HepG2 (cell line): ENCODE data around the gene CISD3. TPM values are rescaled to one million over a fixed set of nuclear protein-coding genes. Genes with fewer than 3 reads are reported as not detected.

Experiments used
- ADNP ChIP-seq: sonication (generic); formaldehyde crosslinking; IDR thresholded peaks from 2 replicates; pipeline ENCODE4 v1.4.0; 2020; ENCODE audit warnings: missing genetic modification reagents
- ATAD3A ChIP-seq: sonication (generic); formaldehyde crosslinking; IDR thresholded peaks from 2 replicates; pipeline ENCODE4 v1.4.0; 2020; ENCODE audit warnings: missing genetic modification reagents
- GFI1 ChIP-seq: sonication (generic); formaldehyde crosslinking; IDR thresholded peaks from 2 replicates; pipeline ENCODE4 v1.5.0; 2020; ENCODE audit warnings: missing genetic modification reagents, mild to moderate bottlenecking, borderline replicate concordance
- HCFC1 ChIP-seq: fragments of 150-350 bp; IDR thresholded peaks from 2 replicates; pipeline ENCODE4 v1.6.1; 2014; ENCODE audit warnings: low read depth, low read length
- HIVEP1 ChIP-seq: sonication (generic); formaldehyde crosslinking; IDR thresholded peaks from 2 replicates; pipeline ENCODE4 v1.4.0; 2020; ENCODE audit warnings: mild to moderate bottlenecking, missing genetic modification reagents
- KDM1A ChIP-seq: IDR thresholded peaks from 2 replicates; pipeline ENCODE4 v1.6.1; 2016; ENCODE audit warnings: missing compliant biosample characterization
- KDM5B ChIP-seq: sonication (generic); formaldehyde crosslinking; IDR thresholded peaks from 2 replicates; pipeline ENCODE4 v1.4.0; 2020; ENCODE audit warnings: missing genetic modification reagents, mild to moderate bottlenecking, borderline replicate concordance
- MATR3 ChIP-seq: sonication (generic); formaldehyde crosslinking; IDR thresholded peaks from 2 replicates; pipeline ENCODE4 v1.4.0; 2020; ENCODE audit warnings: missing genetic modification reagents
- NFE2L2 ChIP-seq: fragments of 150-350 bp; IDR thresholded peaks from 2 replicates; pipeline ENCODE4 v1.6.1; 2014; ENCODE audit warnings: low read length
- NRL ChIP-seq: sonication (generic); formaldehyde crosslinking; IDR thresholded peaks from 2 replicates; pipeline ENCODE4 v1.5.0; 2020; ENCODE audit warnings: missing genetic modification reagents, mild to moderate bottlenecking, moderate library complexity, borderline replicate concordance
- STAT6 ChIP-seq: sonication (generic); formaldehyde crosslinking; IDR thresholded peaks from 2 replicates; pipeline ENCODE4 v1.4.0; 2020; ENCODE audit warnings: missing genetic modification reagents, mild to moderate bottlenecking, borderline replicate concordance
- ZMAT5 ChIP-seq: sonication (generic); formaldehyde crosslinking; IDR thresholded peaks from 2 replicates; pipeline ENCODE4 v1.5.0; 2020; ENCODE audit warnings: mild to moderate bottlenecking, low read depth, missing genetic modification reagents, borderline replicate concordance
- ZMYM3 ChIP-seq: sonication (generic); formaldehyde crosslinking; IDR thresholded peaks from 2 replicates; pipeline ENCODE4 v1.5.1; 2020; ENCODE audit warnings: mild to moderate bottlenecking, missing genetic modification reagents
- ZNF414 ChIP-seq: sonication (generic); formaldehyde crosslinking; IDR thresholded peaks from 2 replicates; pipeline ENCODE4 v1.5.0; 2020; ENCODE audit warnings: missing genetic modification reagents
- ZNF660 ChIP-seq: sonication (generic); formaldehyde crosslinking; IDR thresholded peaks from 2 replicates; pipeline ENCODE4 v1.5.1; 2020; ENCODE audit warnings: mild to moderate bottlenecking, low read depth, missing genetic modification reagents, borderline replicate concordance
- ZNF703 ChIP-seq: sonication (generic); formaldehyde crosslinking; IDR thresholded peaks from 2 replicates; pipeline ENCODE4 v1.5.1; 2020; ENCODE audit warnings: missing genetic modification reagents, mild to moderate bottlenecking, moderate library complexity, borderline replicate concordance
- ZNF713 ChIP-seq: sonication (generic); formaldehyde crosslinking; IDR thresholded peaks from 2 replicates; pipeline ENCODE4 v1.4.0; 2020; ENCODE audit warnings: mild to moderate bottlenecking, missing genetic modification reagents
- ZNF790 ChIP-seq: sonication (generic); formaldehyde crosslinking; IDR thresholded peaks from 2 replicates; pipeline ENCODE4 v1.8.0; 2022; ENCODE audit warnings: missing genetic modification reagents, mild to moderate bottlenecking, borderline replicate concordance
- polyA plus RNA-seq, 8 experiments: library from polyadenylated mRNA; depleted of rRNA in 3 of 8; stranded (reverse) in 7 of 8; unstranded in 1 of 8; fragments of >200 nt; fragmentation: Illumina TruSeq in 4 of 8; extraction: Trizol in 4 of 8; gene quantifications; 2 replicates each; pipeline versions ENCODE4 v1.2.1 to v1.2.3, GENCODE V29; 2011 to 2016; ENCODE audit warnings: low read depth in 4 of 8, missing spikeins in 1 of 8, mixed read lengths in 1 of 8; ENCODE audit not compliant: insufficient read depth in 1 of 8
- total RNA-seq, 5 experiments: library from RNA; depleted of rRNA; stranded (reverse); fragments of >200 nt; fragmentation: Illumina TruSeq; extraction: Trizol; gene quantifications; 2 replicates each; pipeline ENCODE4 v1.2.3, GENCODE V29; 2016; ENCODE audit warnings: low read depth in 1 of 5
- TF ChIP-seq, protein P1 (sequence below): sonication (generic); formaldehyde crosslinking; IDR thresholded peaks from 2 replicates; pipeline ENCODE4 v1.8.1; 2022; ENCODE audit warnings: low read depth, mild to moderate bottlenecking, missing genetic modification reagents
- TF ChIP-seq, protein P2 (sequence below): IDR thresholded peaks from 2 replicates; pipeline ENCODE4 v1.6.1; 2016; ENCODE audit warnings: missing compliant biosample characterization, missing genetic modification reagents, borderline replicate concordance
- TF ChIP-seq, protein P3 (sequence below): sonication (generic); formaldehyde crosslinking; IDR thresholded peaks from 2 replicates; pipeline ENCODE4 v1.4.0; 2020; ENCODE audit warnings: mild to moderate bottlenecking, missing genetic modification reagents

Gene CISD3
- total and polyA plus RNA-seq, 2 of the 13 experiments (the other 11 are each of a cell fraction or from before 2014, with no cell fraction given): 30.0 to 34.1 TPM

DNA sequence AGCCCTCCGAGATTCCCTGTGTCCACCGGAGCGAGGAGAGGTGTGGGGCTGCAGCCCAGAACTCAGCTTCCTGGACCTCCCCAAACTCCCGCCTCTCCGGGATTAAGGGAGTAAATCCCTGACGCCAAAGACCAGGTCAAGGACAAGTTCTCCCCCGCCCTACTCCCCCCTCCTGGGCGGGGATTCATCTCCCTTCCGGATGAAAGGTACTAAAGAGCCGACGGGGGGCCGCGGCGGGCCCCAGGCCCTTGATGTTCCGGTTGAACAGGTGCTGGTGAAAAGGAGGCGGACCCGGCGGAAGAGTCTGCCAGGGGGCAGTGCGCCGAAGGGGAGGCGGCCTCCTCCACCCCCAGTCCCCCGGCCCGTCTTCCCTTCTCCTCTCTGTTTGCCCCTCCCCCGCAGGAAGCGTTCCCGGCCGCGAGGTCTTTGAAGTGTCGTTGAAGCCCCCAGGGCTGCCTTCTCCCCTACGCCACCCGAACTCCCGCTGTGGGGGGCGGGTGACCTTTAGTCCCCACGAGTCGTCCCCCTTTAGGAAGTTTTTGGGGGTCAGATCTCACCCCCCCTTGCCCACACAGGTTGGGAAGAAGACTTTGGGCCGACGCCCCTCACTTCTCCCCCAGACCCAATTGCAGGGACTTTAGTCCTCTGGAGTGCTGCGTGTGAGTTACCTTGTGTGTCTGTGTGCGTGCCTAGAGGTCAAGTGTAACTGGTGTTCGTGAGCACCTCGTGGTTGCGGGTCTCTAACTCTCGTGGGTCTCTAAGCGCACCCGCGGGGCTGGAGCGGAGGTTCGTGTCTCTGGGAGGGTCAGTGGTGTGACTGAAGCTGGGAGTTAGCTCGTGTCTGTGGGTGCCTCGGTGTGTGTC lies 26.2 kb upstream of the CISD3 start (continued):
- TF ChIP-seq NRL (CRISPR knock-in tag) (peak; percentile 98), STAT6 (CRISPR knock-in tag) (peak; percentile 87), ZNF414 (CRISPR knock-in tag) (peak; percentile 93), ZNF790 (CRISPR knock-in tag) (no peak), ADNP (CRISPR knock-in tag) (peak; percentile 66; the same call in 1 of the 2 replicates), ZMYM3 (CRISPR knock-in tag) (peak; percentile 94), KDM5B (CRISPR knock-in tag) (peak; percentile 89), HIVEP1 (peak; percentile 99), ZNF703 (CRISPR knock-in tag) (peak; percentile 92; the same call in 1 of the 2 replicates), ZMAT5 (CRISPR knock-in tag) (no peak), ZNF713 (CRISPR knock-in tag) (0 out of 2 replicates have a peak, but pooled peaks have one; percentile 9), ATAD3A (CRISPR knock-in tag) (no peak), GFI1 (CRISPR knock-in tag) (peak; percentile 98), ZNF660 (CRISPR knock-in tag) (no peak), MATR3 (CRISPR knock-in tag) (no peak), NFE2L2 (no peak), HCFC1 (no peak), KDM1A (peak; percentile 75; the same call in 1 of the 2 replicates)
- TF ChIP-seq, protein P1, sequence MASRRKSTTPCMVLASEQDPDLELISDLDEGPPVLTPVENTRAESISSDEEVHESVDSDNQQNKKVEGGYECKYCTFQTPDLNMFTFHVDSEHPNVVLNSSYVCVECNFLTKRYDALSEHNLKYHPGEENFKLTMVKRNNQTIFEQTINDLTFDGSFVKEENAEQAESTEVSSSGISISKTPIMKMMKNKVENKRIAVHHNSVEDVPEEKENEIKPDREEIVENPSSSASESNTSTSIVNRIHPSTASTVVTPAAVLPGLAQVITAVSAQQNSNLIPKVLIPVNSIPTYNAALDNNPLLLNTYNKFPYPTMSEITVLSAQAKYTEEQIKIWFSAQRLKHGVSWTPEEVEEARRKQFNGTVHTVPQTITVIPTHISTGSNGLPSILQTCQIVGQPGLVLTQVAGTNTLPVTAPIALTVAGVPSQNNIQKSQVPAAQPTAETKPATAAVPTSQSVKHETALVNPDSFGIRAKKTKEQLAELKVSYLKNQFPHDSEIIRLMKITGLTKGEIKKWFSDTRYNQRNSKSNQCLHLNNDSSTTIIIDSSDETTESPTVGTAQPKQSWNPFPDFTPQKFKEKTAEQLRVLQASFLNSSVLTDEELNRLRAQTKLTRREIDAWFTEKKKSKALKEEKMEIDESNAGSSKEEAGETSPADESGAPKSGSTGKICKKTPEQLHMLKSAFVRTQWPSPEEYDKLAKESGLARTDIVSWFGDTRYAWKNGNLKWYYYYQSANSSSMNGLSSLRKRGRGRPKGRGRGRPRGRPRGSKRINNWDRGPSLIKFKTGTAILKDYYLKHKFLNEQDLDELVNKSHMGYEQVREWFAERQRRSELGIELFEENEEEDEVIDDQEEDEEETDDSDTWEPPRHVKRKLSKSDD: no peak
- TF ChIP-seq, protein P2, sequence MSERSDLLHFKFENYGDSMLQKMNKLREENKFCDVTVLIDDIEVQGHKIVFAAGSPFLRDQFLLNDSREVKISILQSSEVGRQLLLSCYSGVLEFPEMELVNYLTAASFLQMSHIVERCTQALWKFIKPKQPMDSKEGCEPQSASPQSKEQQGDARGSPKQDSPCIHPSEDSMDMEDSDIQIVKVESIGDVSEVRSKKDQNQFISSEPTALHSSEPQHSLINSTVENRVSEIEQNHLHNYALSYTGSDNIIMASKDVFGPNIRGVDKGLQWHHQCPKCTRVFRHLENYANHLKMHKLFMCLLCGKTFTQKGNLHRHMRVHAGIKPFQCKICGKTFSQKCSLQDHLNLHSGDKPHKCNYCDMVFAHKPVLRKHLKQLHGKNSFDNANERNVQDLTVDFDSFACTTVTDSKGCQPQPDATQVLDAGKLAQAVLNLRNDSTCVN (CRISPR knock-in tag): peak; percentile 65; the same call in 1 of the 2 replicates
- TF ChIP-seq, protein P3, sequence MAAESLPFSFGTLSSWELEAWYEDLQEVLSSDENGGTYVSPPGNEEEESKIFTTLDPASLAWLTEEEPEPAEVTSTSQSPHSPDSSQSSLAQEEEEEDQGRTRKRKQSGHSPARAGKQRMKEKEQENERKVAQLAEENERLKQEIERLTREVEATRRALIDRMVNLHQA (CRISPR knock-in tag): peak; percentile 82; the same call in 1 of the 2 replicates
